Left lung (tissue), 10 donors: Measurements from ENCODE around the gene OBI1. TPM values are rescaled to one million over a fixed set of nuclear protein-coding genes. Genes with fewer than 3 reads are reported as not detected.

ENCODE experiments used
- ATAC-seq: fragments of 200-7000 bp; cut with Tn5 transposase; one replicate; pipeline ENCODE4 v1.9.1; 2020; ENCODE audit warnings: moderate library complexity
- DNase-seq, 4 donors: peaks; one replicate each; pipeline ENCODE4 v3.0.0-alpha.2; 2013 to 2020
- H3K27ac ChIP-seq, 2 donors: fragments of 200-600 bp; sonication (generic) in 1 of 2; one replicate each; pipeline versions ENCODE4 v1.5.0 to v1.8.0; 2020 to 2021
- H3K27me3 ChIP-seq, 2 donors: fragments of 200-600 bp; sonication (generic) in 1 of 2; one replicate each; pipeline versions ENCODE4 v1.5.0 to v1.8.0; 2020 to 2021
- H3K36me3 ChIP-seq, 2 donors: fragments of 200-600 bp; sonication (generic) in 1 of 2; one replicate each; pipeline versions ENCODE4 v1.5.0 to v1.8.0; 2020 to 2021
- H3K4me1 ChIP-seq, 2 donors: fragments of 200-600 bp; one replicate each; pipeline ENCODE4 v1.8.0; 2021
- H3K4me3 ChIP-seq, 2 donors: fragments of 200-600 bp; sonication (generic) in 1 of 2; one replicate each; pipeline versions ENCODE4 v1.5.0 to v1.8.0; 2020 to 2021; ENCODE audit warnings: mild to moderate bottlenecking in 1 of 2
- H3K9me3 ChIP-seq, 2 donors: fragments of 200-600 bp; sonication (generic) in 1 of 2; one replicate each; pipeline versions ENCODE4 v1.5.0 to v1.8.0; 2020 to 2021
- intact Hi-C, 2 donors: fragments of 100-400 bp; cut with DNase I; formaldehyde crosslinking; loops; one replicate each; pipeline versions ENCODE4 v1.11.2 to v1.14.2; 2022
- polyA plus RNA-seq, 6 donors: library from polyadenylated mRNA; unstranded; fragments of 120-200 nt; gene quantifications; one replicate each; pipeline ENCODE4 v1.2.1, GENCODE V29; 2013; ENCODE audit not compliant: insufficient read length in 6 of 6
- total RNA-seq, 2 donors: library from RNA; stranded (reverse); fragmentation: NEBNext Ultra II Directional; extraction: Animal tissue kit (Norgen Biotek cat#: 25700); gene quantifications; one replicate each; pipeline ENCODE4 v1.2.1, GENCODE V29; 2021
- TF ChIP-seq, protein P1 (sequence below), 2 donors: fragments of 200-600 bp; sonication (generic) in 1 of 2; IDR thresholded peaks; one replicate each; pipeline versions ENCODE4 v1.5.0 to v1.8.0; 2021; ENCODE audit warnings: antibody characterized with exemption in 2 of 2
- donor health status: DM: no; HTN: yes; CAD: no.
- donor health status: DM: no; HTN: no; CAD: no.

The OBI1 gene
- total and polyA plus RNA-seq, 8 donors = 7.1 to 22.7 (median 20.3) TPM

GRCh38 chr13:78659450-78659730 is 435 bp upstream of the OBI1 start:
- no peak for ATAC-seq
- TF ChIP-seq, protein P1, sequence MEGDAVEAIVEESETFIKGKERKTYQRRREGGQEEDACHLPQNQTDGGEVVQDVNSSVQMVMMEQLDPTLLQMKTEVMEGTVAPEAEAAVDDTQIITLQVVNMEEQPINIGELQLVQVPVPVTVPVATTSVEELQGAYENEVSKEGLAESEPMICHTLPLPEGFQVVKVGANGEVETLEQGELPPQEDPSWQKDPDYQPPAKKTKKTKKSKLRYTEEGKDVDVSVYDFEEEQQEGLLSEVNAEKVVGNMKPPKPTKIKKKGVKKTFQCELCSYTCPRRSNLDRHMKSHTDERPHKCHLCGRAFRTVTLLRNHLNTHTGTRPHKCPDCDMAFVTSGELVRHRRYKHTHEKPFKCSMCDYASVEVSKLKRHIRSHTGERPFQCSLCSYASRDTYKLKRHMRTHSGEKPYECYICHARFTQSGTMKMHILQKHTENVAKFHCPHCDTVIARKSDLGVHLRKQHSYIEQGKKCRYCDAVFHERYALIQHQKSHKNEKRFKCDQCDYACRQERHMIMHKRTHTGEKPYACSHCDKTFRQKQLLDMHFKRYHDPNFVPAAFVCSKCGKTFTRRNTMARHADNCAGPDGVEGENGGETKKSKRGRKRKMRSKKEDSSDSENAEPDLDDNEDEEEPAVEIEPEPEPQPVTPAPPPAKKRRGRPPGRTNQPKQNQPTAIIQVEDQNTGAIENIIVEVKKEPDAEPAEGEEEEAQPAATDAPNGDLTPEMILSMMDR (IDR thresholded peaks at IDR 0.05) = no peak
- H3K27ac ChIP-seq = peak overlapping the region in 1 of 2 donors; percentile 83

DNA sequence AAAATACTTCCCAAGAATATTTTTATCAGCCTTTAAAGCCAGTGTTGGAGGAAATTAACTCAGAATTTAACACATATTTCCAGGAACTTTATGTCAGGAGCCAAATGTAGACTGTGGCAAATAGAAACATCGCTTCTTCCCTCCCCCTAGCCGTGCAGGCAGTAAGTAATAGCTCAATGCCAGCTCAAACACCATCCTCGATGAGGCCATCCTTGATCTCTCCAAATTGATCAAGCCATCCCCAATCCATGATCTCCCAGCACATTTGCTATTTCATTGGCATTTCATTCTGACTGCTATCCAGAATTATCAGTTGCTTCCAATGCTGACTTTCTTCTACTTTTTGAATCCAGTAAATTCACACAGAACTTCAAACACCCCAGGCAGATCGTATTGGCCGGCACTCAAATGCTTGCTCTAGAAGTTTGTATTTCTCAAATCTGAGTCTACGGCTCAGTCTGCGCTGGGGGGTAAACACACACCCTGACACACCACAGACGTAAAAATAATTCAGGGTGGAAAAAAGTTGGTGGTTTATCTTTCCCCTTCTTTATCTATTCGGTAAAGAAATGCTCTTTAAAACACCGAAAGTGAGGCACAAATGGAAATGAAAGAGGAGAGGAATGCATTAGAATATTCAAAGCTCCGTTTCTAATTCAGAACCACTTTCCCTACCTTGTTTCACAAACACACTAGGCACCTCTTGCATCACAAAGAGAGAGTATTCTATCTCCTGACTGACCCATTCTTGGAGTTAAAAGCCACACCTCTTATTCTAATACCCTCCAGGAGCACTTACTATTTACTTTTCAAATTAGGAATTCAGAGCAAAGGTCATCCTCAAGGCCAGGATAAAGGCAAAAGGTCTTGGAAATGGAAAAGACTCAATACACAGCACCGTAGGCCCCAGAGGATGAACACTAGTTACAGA is 991 bp downstream of the OBI1 start:
- Histone ChIP-seq H3K27ac (peak overlapping the region; percentile 30 to 83), H3K4me3 (peak overlapping the region; percentile 66 to 91), H3K4me1 (peaks cover 0 to 26% of the 10 kb centered on the region in 2 donors), H3K9me3 (no peaks in the 10 kb centered on the region), H3K27me3 (no peaks in the 10 kb centered on the region), H3K36me3 (no peaks in the 10 kb centered on the region)
- TF ChIP-seq, protein P1 (IDR thresholded peaks at IDR 0.05) = no peak
- ATAC-seq = peak; percentile 53
- intact Hi-C loops = no loop called here
- DNase-seq = no peak

More at GRCh38 chr13:78659450-78659730, 435 bp upstream of the OBI1 start:
- H3K9me3 ChIP-seq = no peaks in the 10 kb centered on the region
- peaks cover 0 to 3% of the 10 kb centered on the region in 2 donors for H3K27me3 ChIP-seq
- peak in 1 of 4 donors; percentile 29 for DNase-seq
- intact Hi-C loops = no loop called here
- H3K36me3 ChIP-seq = no peaks in the 10 kb centered on the region
- peak overlapping the region; percentile 66 to 91 for H3K4me3 ChIP-seq
- H3K4me1 ChIP-seq = peaks cover 0 to 26% of the 10 kb centered on the region in 2 donors

DNA sequence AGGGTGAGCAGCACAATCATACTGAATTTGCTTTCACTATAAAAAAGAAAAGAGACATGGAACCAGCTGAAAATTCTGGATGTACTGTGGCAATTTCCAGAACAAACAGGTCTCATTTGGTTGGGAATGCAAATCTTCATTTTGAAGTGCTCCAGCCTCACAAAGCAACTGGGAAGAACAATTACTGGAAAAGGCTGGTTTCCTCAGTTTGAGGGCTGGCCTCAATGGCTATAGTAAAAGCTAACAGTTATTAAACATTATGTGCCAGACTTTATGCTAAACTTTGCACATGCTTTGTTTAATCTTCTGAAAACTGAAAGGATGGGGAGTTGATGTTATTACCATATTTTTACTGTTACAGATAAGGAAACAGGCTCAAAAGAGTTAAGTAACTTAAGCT is 3.0 kb downstream of the OBI1 start:
- Histone ChIP-seq H3K27ac (no peak overlapping the region), H3K36me3 (no peaks in the 10 kb centered on the region), H3K4me1 (peaks cover 0 to 36% of the 10 kb centered on the region in 2 donors), H3K27me3 (no peaks in the 10 kb centered on the region), H3K9me3 (no peaks in the 10 kb centered on the region), H3K4me3 (no peak overlapping the region)
- ATAC-seq = no peak
- DNase-seq = no peak
- intact Hi-C loops = no loop called here
- TF ChIP-seq, protein P1 (IDR thresholded peaks at IDR 0.05) = no peak

GRCh38 chr13:78655007-78655406 is 3.9 kb downstream of the OBI1 start:
- no peaks in the 10 kb centered on the region for H3K36me3 ChIP-seq
- H3K4me3 ChIP-seq = no peak overlapping the region
- H3K27me3 ChIP-seq = no peaks in the 10 kb centered on the region
- peaks cover 0 to 43% of the 10 kb centered on the region in 2 donors for H3K4me1 ChIP-seq
- TF ChIP-seq, protein P1 (IDR thresholded peaks at IDR 0.05) = no peak
- ATAC-seq = no peak
- no peak overlapping the region for H3K27ac ChIP-seq
- intact Hi-C loops = no loop called here
- no peak for DNase-seq
- no peaks in the 10 kb centered on the region for H3K9me3 ChIP-seq

DNA sequence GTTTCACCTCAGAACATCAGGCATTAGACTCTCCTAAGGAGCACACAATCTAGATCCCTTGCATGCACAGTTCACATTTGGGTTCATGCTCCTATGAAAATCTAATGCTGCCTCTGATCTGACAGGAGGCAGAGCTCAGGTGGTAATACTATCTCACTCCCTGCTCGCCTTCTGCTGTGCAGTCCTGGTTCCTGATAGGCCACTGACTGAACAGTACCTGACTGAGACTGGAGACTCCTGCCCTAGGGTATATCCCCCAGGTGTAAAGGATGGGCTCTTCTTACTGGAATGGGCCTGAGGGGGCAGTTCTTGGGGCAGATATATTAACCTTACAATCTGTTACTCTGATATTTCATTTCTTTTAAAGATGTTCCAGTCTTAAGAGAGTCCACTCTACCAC is 6.3 kb downstream of the OBI1 start:
- TF ChIP-seq, protein P1 (IDR thresholded peaks at IDR 0.05) = no peak
- H3K27me3 ChIP-seq = no peaks in the 10 kb centered on the region
- no peak overlapping the region for H3K27ac ChIP-seq
- no peaks in the 10 kb centered on the region for H3K36me3 ChIP-seq
- H3K9me3 ChIP-seq = no peaks in the 10 kb centered on the region
- H3K4me3 ChIP-seq = no peak overlapping the region
- intact Hi-C loops = no loop called here
- ATAC-seq (no peak), DNase-seq (no peak)
- peaks cover 0 to 40% of the 10 kb centered on the region in 2 donors for H3K4me1 ChIP-seq
